ENCODE measurements around the gene LRRC51. TPM values are rescaled to one million over a fixed set of nuclear protein-coding genes. Genes with fewer than 3 reads are reported as not detected.

Gene LRRC51
- total and polyA plus RNA-seq, 2 donors (not counting 1 experiment from before 2014, with no cell fraction given): 5.0 to 6.9 TPM

DNA sequence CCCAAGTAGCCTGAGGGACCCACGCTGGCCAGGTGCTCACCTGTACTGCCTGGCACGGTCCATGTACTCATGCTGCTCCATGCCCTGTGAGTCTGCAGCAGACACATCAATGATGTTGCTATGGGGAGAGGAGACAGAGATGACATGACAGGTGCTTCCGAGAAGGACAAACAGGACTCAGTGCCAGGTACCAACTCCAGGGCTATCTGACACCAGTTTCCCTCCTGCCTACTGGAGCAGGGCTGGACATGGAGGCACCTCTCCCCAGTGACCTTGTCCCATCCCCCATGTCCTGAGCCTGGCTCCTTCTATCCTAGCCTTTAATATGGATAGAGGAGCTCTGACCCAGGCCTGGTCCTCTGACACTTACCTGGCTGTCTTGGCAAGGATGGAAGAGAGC lies 18.1 kb downstream of the LRRC51 start:
- Histone ChIP-seq H3K79me2 (ENCODE audit: control insufficient read depth, insufficient read depth, low read length) (peaks cover 40% of the 10 kb centered on the region), H3K27ac (ENCODE audit: insufficient read depth, low read length) (no peak overlapping the region), H3K9me3 (ENCODE audit: control insufficient read depth, insufficient read depth, low read depth, low read length) (no peaks in the 10 kb centered on the region), H4K20me1 (ENCODE audit: control insufficient read depth, extremely low read depth, insufficient read depth, low read length) (no peaks in the 10 kb centered on the region), H3K27me3 (ENCODE audit: control insufficient read depth, insufficient read depth, low read length) (no peaks in the 10 kb centered on the region), H3K4me1 (ENCODE audit: control insufficient read depth, extremely low read depth, insufficient read depth, low read length) (peaks cover 16% of the 10 kb centered on the region), H2AFZ (ENCODE audit: low read length) (no peak overlapping the region), H3K36me3 (ENCODE audit: control insufficient read depth, insufficient read depth, low read length) (peaks cover 23% of the 10 kb centered on the region), H3K4me2 (ENCODE audit: extremely low read depth, insufficient read depth, low read length) (no peak overlapping the region), H3K9ac (ENCODE audit: insufficient read depth, low read length) (no peak overlapping the region), H3K4me3 (replicated peaks in 1 of 4; ENCODE audit: control extremely low read depth in 1 of 4, insufficient read depth in 1 of 4, low read depth in 3 of 4, low read length in 4 of 4) (no peak overlapping the region)
- TF ChIP-seq CTCF (conservative IDR thresholded peaks at IDR 0.05 in 1 of 2, IDR thresholded peaks at IDR 0.05 in 1 of 2; ENCODE audit: low read depth in 1 of 2, low read length in 2 of 2) (no peak), EZH2 (IDR thresholded peaks at IDR 0.05; ENCODE audit: low read length, missing control alignments) (no peak)
- DNase-seq (ENCODE audit: low read depth in 2 of 2): no peak

DNA sequence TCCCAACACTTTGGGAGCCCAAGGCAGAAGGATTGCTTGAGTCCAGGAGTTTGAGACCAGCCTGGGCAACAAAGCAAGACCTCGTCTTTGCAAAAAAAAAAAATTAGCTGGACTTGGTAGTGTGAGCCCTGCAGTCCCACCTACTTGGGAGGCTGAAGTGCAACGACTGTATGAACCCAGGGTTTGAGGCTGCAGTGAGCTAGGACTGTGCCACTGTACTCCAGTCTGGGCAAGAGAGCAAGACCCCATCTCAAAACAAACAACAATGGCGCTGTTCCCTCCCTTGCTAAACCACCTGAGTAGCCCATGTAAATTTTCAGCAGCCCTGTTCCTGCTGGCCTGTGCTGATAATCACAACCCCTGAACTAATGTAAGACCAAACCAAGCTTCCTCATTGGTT lies 19.4 kb downstream of the LRRC51 start:
- H3K27me3 ChIP-seq (ENCODE audit: control insufficient read depth, insufficient read depth, low read length): no peaks in the 10 kb centered on the region
- peaks cover 40% of the 10 kb centered on the region for H3K79me2 ChIP-seq (ENCODE audit: control insufficient read depth, insufficient read depth, low read length)
- no peak overlapping the region for H3K4me3 ChIP-seq (replicated peaks in 1 of 4; ENCODE audit: control extremely low read depth in 1 of 4, insufficient read depth in 1 of 4, low read depth in 3 of 4, low read length in 4 of 4)
- no peak for DNase-seq (ENCODE audit: low read depth in 2 of 2)
- H4K20me1 ChIP-seq (ENCODE audit: control insufficient read depth, extremely low read depth, insufficient read depth, low read length): no peaks in the 10 kb centered on the region
- no peak overlapping the region for H3K9ac ChIP-seq (ENCODE audit: insufficient read depth, low read length)
- no peak overlapping the region for H3K27ac ChIP-seq (ENCODE audit: insufficient read depth, low read length)
- TF ChIP-seq CTCF (conservative IDR thresholded peaks at IDR 0.05 in 1 of 2, IDR thresholded peaks at IDR 0.05 in 1 of 2; ENCODE audit: low read depth in 1 of 2, low read length in 2 of 2) (no peak), EZH2 (IDR thresholded peaks at IDR 0.05; ENCODE audit: low read length, missing control alignments) (no peak)
- peaks cover 19% of the 10 kb centered on the region for H3K36me3 ChIP-seq (ENCODE audit: control insufficient read depth, insufficient read depth, low read length)
- H2AFZ ChIP-seq (ENCODE audit: low read length): no peak overlapping the region
- no peak overlapping the region for H3K4me2 ChIP-seq (ENCODE audit: extremely low read depth, insufficient read depth, low read length)
- peaks cover 18% of the 10 kb centered on the region for H3K4me1 ChIP-seq (ENCODE audit: control insufficient read depth, extremely low read depth, insufficient read depth, low read length)
- no peaks in the 10 kb centered on the region for H3K9me3 ChIP-seq (ENCODE audit: control insufficient read depth, insufficient read depth, low read depth, low read length)

DNA sequence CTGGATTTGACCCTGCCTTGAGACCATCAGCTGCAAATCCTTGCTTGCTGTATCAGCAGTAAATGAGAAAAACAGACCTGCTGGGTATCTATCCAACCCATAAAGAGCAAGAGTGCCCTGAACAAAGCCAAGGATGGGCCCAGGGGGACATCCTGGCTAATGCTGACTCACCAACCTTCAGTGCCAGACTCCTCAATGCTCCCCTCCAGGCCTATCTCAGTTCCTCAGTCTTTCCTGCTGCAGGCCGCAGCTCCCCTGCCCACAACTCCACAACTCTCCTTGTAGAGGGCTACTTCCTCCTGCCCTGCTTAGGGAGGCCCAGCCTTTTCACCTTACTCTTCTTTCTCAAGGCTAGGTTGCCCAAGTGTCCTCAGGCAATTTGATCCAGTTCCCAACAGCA lies 19.8 kb downstream of the LRRC51 start:
- Histone ChIP-seq H3K79me2 (ENCODE audit: control insufficient read depth, insufficient read depth, low read length) (peaks cover 40% of the 10 kb centered on the region), H3K9ac (ENCODE audit: insufficient read depth, low read length) (no peak overlapping the region), H2AFZ (ENCODE audit: low read length) (no peak overlapping the region), H3K4me2 (ENCODE audit: extremely low read depth, insufficient read depth, low read length) (no peak overlapping the region), H3K9me3 (ENCODE audit: control insufficient read depth, insufficient read depth, low read depth, low read length) (no peaks in the 10 kb centered on the region), H3K27ac (ENCODE audit: insufficient read depth, low read length) (peak overlapping the region; percentile 13), H3K36me3 (ENCODE audit: control insufficient read depth, insufficient read depth, low read length) (peaks cover 17% of the 10 kb centered on the region), H3K4me1 (ENCODE audit: control insufficient read depth, extremely low read depth, insufficient read depth, low read length) (peaks cover 18% of the 10 kb centered on the region), H4K20me1 (ENCODE audit: control insufficient read depth, extremely low read depth, insufficient read depth, low read length) (no peaks in the 10 kb centered on the region), H3K4me3 (replicated peaks in 1 of 4; ENCODE audit: control extremely low read depth in 1 of 4, insufficient read depth in 1 of 4, low read depth in 3 of 4, low read length in 4 of 4) (peak overlapping the region in 1 of 4 experiments; percentile 100), H3K27me3 (ENCODE audit: control insufficient read depth, insufficient read depth, low read length) (no peaks in the 10 kb centered on the region)
- DNase-seq (ENCODE audit: low read depth in 2 of 2): no peak
- no peak for TF ChIP-seq CTCF (conservative IDR thresholded peaks at IDR 0.05 in 1 of 2, IDR thresholded peaks at IDR 0.05 in 1 of 2; ENCODE audit: low read depth in 1 of 2, low read length in 2 of 2)
- no peak for TF ChIP-seq EZH2 (IDR thresholded peaks at IDR 0.05; ENCODE audit: low read length, missing control alignments)
